T-helper 2 cell (primary cell): ENCODE results near the gene C11orf21.

Source experiments
- DNase-seq, 5 experiments: peaks; one replicate each; pipeline versions ENCODE4 v3.0.0 to v3.0.0-alpha.2; 2012 to 2022

The C11orf21 gene

GRCh38 chr11:2307501-2308331 lies 6.0 kb upstream of the C11orf21 start:
- no peak for DNase-seq

- DNase-seq = no peak
These were observed 5.3 kb upstream of the C11orf21 start for GRCh38 chr11:2306877-2307500.

- no peak for DNase-seq
These were observed 4.7 kb upstream of the C11orf21 start for GRCh38 chr11:2306452-2306823.

- DNase-seq = peak in 2 of 5 experiments; percentile 9 to 23
These were observed 4.2 kb upstream of the C11orf21 start for GRCh38 chr11:2305788-2306451.

GRCh38 chr11:2305140-2305778 lies 3.5 kb upstream of the C11orf21 start:
- DNase-seq = peak; percentile 63 to 74 (median 70)

GRCh38 chr11:2304506-2305139 lies 2.9 kb upstream of the C11orf21 start:
- DNase-seq = no peak

GRCh38 chr11:2303627-2304505 lies 2.1 kb upstream of the C11orf21 start:
- DNase-seq = no peak

GRCh38 chr11:2302896-2303626 lies 1.3 kb upstream of the C11orf21 start:
- DNase-seq = peak in 1 of 5 experiments; percentile 9

GRCh38 chr11:2302306-2302895 lies 683 bp upstream of the C11orf21 start:
- DNase-seq = peak in 1 of 5 experiments; percentile 21

GRCh38 chr11:2300936-2301630 lies 635 bp downstream of the C11orf21 start:
- peak in 1 of 5 experiments; percentile 10 for DNase-seq

- DNase-seq = peak in 1 of 5 experiments; percentile 31
These were observed 1.3 kb downstream of the C11orf21 start for GRCh38 chr11:2300290-2300935.

- no peak for DNase-seq
These were observed 1.9 kb downstream of the C11orf21 start for GRCh38 chr11:2299773-2300172.

GRCh38 chr11:2298795-2299761 lies 2.6 kb downstream of the C11orf21 start:
- peak in 1 of 5 experiments; percentile 24 for DNase-seq

GRCh38 chr11:2298131-2298794 lies 3.5 kb downstream of the C11orf21 start:
- DNase-seq = no peak

- DNase-seq = no peak
These were observed 4.1 kb downstream of the C11orf21 start for GRCh38 chr11:2297623-2298030.

GRCh38 chr11:2296913-2297622 lies 4.7 kb downstream of the C11orf21 start:
- DNase-seq = no peak
